ENCODE data around the gene FGF11. TPM values are rescaled to one million over a fixed set of nuclear protein-coding genes. Genes with fewer than 3 reads are reported as not detected.

Gene FGF11
- total RNA-seq = 10 to 100 TPM in 1 of 2 donors, 1 to 10 TPM in 1; 4.4 to 16.9 TPM

DNA sequence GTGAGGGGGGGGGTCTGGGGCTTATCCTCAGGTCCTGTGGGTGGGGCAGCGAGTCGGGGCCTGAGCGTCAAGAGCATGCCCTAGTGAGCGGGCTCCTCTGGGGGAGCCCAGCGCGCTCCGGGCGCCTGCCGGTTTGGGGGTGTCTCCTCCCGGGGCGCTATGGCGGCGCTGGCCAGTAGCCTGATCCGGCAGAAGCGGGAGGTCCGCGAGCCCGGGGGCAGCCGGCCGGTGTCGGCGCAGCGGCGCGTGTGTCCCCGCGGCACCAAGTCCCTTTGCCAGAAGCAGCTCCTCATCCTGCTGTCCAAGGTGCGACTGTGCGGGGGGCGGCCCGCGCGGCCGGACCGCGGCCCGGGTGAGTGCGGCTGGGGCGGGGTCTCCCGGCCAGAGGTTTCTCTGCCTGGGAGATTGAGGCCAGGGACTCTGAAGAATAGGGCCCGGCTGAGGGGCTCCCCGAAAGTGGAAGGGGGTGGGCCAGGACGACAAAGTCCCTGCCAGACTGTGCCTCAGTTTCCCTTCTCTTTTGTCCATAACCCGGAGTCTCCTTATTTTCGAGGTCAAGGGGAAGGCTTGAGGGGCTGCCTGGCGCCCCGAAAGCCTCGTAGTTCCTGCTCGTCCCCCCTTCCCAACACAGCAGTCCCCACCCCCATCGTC lies at the start of gene FGF11:
FGF11 (plus strand) TSS at position 51 of the 651 bp plus-strand sequence; CDS start at position 160, 109 bp downstream.
- Mint-ChIP-seq H3K27me3 (peaks cover 36% of the 10 kb centered on the region), H3K9me3 (no peaks in the 10 kb centered on the region), H3K36me3 (ENCODE audit: low read depth) (peaks cover 47% of the 10 kb centered on the region), H3K4me3 (peak within 1 kb of the TSS; percentile 95), H3K27ac (peak within 1 kb of the TSS; percentile 84), H3K4me1 (peaks cover 18% of the 10 kb centered on the region)
- no peak for ATAC-seq (replicated peaks)

DNA sequence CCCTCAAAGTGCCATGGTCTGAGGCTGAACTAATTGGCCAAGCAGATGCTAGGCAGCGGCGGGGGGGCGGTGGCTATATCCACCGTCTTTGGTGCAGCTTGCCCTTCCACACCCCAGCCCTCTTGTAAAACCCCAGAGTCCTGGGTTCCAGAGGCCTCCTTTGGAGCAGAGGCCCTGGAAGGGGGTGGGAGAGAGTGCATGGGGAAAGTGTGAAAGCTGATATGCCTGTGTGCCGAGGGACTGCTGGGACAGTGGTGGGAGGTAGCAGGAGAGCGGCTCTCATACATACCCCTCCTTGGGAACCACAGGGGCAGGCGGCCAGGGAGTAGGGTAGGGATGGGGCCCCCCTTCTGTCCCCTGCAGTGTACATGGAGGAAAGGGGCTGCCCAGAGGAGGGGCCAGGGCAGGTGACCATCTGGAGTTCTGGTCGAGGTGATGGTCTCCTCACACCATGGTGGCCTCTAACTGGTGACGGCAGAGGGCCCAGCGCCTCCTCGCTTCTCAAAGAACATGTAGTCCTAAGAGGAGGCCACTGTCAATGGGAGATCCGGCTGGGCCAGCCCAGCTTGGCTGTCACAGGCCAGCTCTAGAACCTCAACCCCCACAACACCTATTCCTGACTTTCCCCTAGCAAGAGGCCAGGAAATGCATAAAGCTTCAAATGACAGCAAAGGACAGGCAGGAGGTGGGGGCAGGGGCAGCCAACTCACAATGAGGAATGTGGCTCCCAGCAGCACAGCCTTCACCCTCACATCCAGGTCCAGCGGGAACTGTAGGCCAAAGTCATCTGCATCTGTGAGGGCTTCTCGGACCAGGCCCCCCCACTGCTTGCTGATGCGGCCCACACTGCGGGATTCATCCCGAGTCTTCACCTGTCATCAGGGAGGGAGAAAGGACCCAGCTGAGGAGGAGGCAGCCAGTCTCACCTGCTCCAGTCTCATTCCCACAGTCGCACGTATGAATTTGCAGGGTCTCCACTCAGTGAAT lies 49.1 kb upstream of the FGF11 start:
- no peaks in the 10 kb centered on the region for H3K27me3 Mint-ChIP-seq

DNA sequence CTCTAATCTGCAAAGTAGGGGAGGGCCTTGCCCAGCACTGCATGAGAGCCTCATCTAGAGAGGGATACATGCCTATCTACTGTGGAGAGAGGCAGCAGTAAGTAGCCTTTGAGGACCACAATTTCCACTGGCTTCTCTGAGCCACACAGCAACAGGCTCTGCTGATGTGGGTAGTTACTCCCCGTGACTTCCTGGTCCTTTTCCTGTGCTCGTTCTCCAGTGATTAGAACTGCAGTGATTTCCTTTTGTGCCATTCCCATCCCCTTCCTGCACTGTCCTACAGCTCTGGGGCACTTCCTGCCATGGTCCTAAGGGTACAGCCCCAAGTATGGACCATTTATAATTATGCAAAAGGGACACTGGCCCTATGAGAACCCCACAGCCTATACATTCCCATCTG lies 48.0 kb upstream of the FGF11 start:
- ATAC-seq (replicated peaks) = no peak
- H3K4me3 Mint-ChIP-seq = peak overlapping the region; percentile 87
- H3K27ac Mint-ChIP-seq = peak overlapping the region; percentile 73
- H3K27me3 Mint-ChIP-seq = no peaks in the 10 kb centered on the region
- peaks cover 55% of the 10 kb centered on the region for H3K36me3 Mint-ChIP-seq (ENCODE audit: low read depth)
- H3K4me1 Mint-ChIP-seq = peaks cover 16% of the 10 kb centered on the region
- no peaks in the 10 kb centered on the region for H3K9me3 Mint-ChIP-seq

More for the DNA sequence above, 49.1 kb upstream of the FGF11 start:
- peak overlapping the region; percentile 30 for H3K27ac Mint-ChIP-seq
- H3K9me3 Mint-ChIP-seq = no peaks in the 10 kb centered on the region
- ATAC-seq (replicated peaks) = no peak
- H3K4me3 Mint-ChIP-seq = no peak overlapping the region
- peaks cover 16% of the 10 kb centered on the region for H3K4me1 Mint-ChIP-seq
- H3K36me3 Mint-ChIP-seq (ENCODE audit: low read depth) = peaks cover 55% of the 10 kb centered on the region

DNA sequence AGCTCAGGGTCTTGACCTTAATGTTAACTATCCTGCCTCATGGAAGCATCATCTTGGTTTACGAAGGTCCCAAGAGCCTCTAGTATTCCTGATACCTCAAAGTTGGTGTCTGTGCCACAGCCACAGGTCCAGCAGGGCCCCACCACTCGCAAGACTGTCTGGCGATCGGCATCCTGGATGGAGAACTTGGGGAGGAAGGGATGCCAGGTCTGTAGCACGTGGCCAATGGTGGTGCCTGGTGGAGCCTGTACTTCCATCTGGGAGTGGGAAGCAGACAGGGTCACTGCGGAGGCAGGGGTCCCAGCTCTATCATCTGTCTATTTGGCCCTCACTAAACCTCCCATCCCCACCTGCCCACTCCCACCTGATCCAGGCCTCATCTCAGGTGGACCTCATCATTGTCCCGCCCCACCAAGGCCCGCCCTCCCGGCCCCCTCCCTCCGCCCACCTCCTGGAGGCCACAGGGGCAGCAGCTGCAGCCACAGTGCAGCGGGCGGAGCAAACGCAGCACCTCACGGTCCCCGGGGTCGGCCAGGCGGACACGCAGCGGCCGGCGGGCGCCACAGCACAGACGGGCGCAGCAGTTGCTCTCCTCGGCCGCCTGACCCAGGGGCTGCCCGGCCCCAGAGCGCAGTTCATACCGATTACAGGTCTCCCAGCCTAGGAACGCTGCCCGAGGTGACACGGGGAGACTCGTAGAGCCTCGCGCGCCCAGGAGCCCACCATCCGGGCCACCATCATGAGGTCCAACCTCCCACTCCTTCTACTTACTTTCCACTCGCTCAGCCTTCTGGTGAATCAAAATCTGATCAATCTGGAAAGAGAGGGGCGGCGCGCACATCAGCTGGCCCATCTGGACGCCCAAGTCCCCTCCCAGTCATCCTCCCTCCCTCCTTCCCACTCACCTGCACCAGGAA lies 46.4 kb upstream of the FGF11 start:
- Mint-ChIP-seq H3K36me3 (ENCODE audit: low read depth) (peaks cover 48% of the 10 kb centered on the region), H3K27me3 (no peaks in the 10 kb centered on the region), H3K4me3 (peak overlapping the region; percentile 87), H3K4me1 (peaks cover 13% of the 10 kb centered on the region), H3K27ac (peak overlapping the region; percentile 84), H3K9me3 (no peaks in the 10 kb centered on the region)
- ATAC-seq (replicated peaks) = no peak

DNA sequence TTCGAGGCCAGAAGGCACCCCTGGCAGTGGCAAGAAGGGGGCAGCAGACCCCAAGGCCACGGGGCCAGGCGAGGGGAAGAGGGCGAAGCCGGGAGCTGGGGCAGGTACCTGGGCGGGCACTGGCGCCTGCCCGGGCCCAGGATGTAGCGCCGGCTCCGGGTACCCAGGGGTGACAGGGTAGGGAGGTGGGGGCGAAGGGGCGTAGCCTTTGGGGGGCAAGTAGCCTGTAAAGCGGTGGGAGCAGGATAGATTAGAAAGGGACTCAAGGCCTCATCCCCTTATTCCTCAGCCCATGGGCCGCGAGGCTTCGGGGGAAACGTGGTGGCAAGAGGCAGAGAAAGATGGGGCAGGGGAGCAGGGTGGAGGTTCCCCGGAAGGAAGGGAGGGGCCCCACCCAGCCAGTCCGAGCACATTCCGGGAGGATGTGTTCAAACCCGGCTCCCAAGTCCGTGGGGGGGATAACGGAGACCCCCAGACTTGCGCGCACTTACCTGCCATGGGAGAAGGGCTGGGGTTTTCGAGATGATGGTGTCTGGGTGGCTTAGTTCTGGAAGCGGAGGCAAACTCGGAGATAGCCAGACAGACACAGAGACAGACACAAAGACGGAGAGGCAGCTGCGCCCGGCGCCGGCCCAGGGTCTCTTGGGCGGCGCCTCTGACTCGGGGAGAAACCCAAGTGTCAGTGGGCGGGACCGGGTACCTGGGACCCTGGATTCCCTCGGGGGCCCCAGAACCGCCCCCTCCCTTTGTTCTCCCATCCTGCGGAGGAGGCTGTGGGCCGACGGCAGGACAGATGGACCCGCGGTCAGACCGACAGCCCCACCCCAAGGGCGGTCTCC lies 45.5 kb upstream of the FGF11 start:
- Mint-ChIP-seq H3K4me3 (peak overlapping the region; percentile 87), H3K36me3 (ENCODE audit: low read depth) (peaks cover 48% of the 10 kb centered on the region), H3K27me3 (no peaks in the 10 kb centered on the region), H3K27ac (peak overlapping the region; percentile 84), H3K9me3 (no peaks in the 10 kb centered on the region), H3K4me1 (peaks cover 13% of the 10 kb centered on the region)
- peak; percentile 47 for ATAC-seq (replicated peaks)

DNA sequence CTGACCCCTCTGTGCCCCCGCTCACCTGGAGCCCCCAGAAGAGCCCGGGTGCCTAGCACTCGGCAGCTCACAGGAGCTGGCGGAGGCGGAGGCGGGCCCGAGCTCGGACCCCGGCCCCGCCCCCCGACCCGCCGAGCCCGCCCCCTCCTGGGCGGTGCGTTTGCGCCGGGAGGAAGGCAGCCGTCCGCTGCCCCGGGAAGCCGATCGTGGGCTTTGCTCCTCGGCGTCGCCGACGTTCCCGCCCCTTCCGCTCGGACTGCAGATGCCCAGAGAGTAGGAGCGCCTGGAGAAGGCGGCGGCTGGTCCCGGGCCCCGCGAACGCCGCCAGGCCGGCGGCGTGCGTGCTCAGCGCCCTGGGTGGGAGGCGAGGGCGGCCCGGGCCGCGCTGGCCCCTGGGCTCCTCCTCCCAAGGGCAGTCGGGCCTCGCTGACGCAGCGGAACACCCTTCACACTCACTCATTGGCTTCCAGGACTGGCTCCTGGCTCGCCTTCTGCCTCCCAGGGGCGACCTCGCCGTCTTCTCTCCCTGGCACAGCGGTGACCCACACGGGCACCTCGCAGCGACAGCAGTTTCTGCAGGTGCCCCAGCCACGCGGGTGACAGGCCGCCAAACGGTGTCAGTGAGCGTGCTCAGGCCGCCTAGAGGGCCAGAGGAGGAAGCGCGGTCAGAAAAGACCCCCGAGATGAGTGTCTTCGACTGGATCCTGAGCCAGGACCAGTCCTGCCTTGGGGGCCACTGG lies 44.7 kb upstream of the FGF11 start, which contains the start of gene PLSCR3:
PLSCR3 (minus strand) TSS at position 74 of the 740 bp plus-strand sequence. CDS start 415 bp downstream, outside the sequence.
- H3K4me3 Mint-ChIP-seq = peak within 1 kb of the TSS; percentile 87
- H3K27me3 Mint-ChIP-seq = no peaks in the 10 kb centered on the region
- H3K36me3 Mint-ChIP-seq (ENCODE audit: low read depth) = peaks cover 42% of the 10 kb centered on the region
- peaks cover 9% of the 10 kb centered on the region for H3K4me1 Mint-ChIP-seq
- peak within 1 kb of the TSS; percentile 87 for H3K27ac Mint-ChIP-seq
- peak; percentile 91 for ATAC-seq (replicated peaks)
- H3K9me3 Mint-ChIP-seq = no peaks in the 10 kb centered on the region

GRCh38 chr17:7396147-7396546 lies 43.2 kb upstream of the FGF11 start:
- Mint-ChIP-seq H3K27ac (no peak overlapping the region), H3K4me1 (peaks cover 5% of the 10 kb centered on the region), H3K4me3 (peak overlapping the region; percentile 6), H3K9me3 (no peaks in the 10 kb centered on the region), H3K36me3 (ENCODE audit: low read depth) (peaks cover 27% of the 10 kb centered on the region), H3K27me3 (no peaks in the 10 kb centered on the region)
- no peak for ATAC-seq (replicated peaks)

GRCh38 chr17:7398612-7399011 lies 40.7 kb upstream of the FGF11 start:
- Mint-ChIP-seq H3K27ac (no peak overlapping the region), H3K36me3 (ENCODE audit: low read depth) (peaks cover 5% of the 10 kb centered on the region), H3K9me3 (no peaks in the 10 kb centered on the region), H3K4me1 (peaks cover 10% of the 10 kb centered on the region), H3K4me3 (no peak overlapping the region), H3K27me3 (no peaks in the 10 kb centered on the region)
- ATAC-seq (replicated peaks) = no peak

DNA sequence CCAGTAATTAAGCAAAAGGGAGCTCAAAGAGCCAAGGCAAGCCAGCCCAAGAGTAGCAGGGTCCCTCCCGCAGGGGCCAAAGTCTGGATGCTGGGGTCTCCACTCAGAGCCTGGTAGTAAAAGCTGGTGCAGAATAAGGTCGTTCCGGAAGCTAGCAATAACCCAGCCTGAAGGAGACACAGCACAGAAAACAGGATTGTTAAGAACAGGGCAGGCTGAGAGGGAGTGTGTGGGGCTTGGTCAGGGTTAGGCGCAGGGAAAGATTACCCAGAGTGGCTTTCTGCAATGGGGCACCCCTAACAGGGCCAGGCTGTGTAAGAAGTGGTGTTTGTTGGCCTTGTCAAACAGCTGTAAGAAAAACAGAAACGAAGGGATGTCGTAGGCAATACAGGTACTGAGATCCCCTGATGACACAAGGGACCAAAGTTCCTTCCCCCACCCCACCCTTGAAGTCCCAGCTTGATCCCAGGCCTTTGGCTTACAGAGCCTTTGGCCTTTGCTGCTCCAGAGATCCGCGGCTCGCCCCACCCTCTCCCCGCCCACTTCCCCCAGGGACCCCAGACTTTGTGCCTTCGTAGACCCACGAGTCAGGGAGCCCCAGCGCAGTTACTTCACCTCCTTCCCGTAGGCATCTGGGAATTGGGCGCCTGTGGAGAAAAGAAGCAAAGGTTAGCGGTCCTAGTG lies 36.1 kb upstream of the FGF11 start:
- Mint-ChIP-seq H3K4me1 (peaks cover 13% of the 10 kb centered on the region), H3K4me3 (peak overlapping the region; percentile 86), H3K9me3 (no peaks in the 10 kb centered on the region), H3K27ac (peak overlapping the region; percentile 92), H3K36me3 (ENCODE audit: low read depth) (no peaks in the 10 kb centered on the region), H3K27me3 (peaks cover 4% of the 10 kb centered on the region)
- ATAC-seq (replicated peaks) = no peak

- ATAC-seq (replicated peaks) = peak; percentile 29
- Mint-ChIP-seq H3K9me3 (no peaks in the 10 kb centered on the region), H3K4me1 (peaks cover 13% of the 10 kb centered on the region)
Observed at GRCh38 chr17:7403727-7403976, 35.7 kb upstream of the FGF11 start.

GRCh38 chr17:7403977-7404736 lies 35.2 kb upstream of the FGF11 start, which contains the start of gene TMEM256:
Gene TMEM256, minus strand, starts transcription at chr17:7404097. Its CDS starts 13 bp downstream, at chr17:7404084.
- Mint-ChIP-seq H3K9me3 (no peaks in the 10 kb centered on the region), H3K4me3 (peak within 1 kb of the TSS; percentile 86), H3K27me3 (peaks cover 4% of the 10 kb centered on the region), H3K4me1 (peaks cover 13% of the 10 kb centered on the region), H3K27ac (peak within 1 kb of the TSS; percentile 92), H3K36me3 (ENCODE audit: low read depth) (no peaks in the 10 kb centered on the region)
- ATAC-seq (replicated peaks) = peak; percentile 94

More at GRCh38 chr17:7403727-7403976, 35.7 kb upstream of the FGF11 start:
- Mint-ChIP-seq H3K27me3 (peaks cover 4% of the 10 kb centered on the region), H3K27ac (peak overlapping the region; percentile 92), H3K36me3 (ENCODE audit: low read depth) (no peaks in the 10 kb centered on the region), H3K4me3 (peak overlapping the region; percentile 86)
